Fibroblast of villous mesenchyme (primary cell): ENCODE measurements around the gene CIAO1. TPM values are rescaled to one million over a fixed set of nuclear protein-coding genes. Genes with fewer than 3 reads are reported as not detected.

Source experiments
- DNase-seq: peaks from one replicate; pipeline ENCODE4 v3.0.0-alpha.2; 2010; ENCODE audit warnings: low read depth
- H3K4me3 ChIP-seq: 2 replicates; pipeline ENCODE4 v1.5.1; 2011; ENCODE audit warnings: low read depth, mild to moderate bottlenecking, low read length
- CTCF ChIP-seq: IDR thresholded peaks from 2 replicates; pipeline ENCODE4 v1.5.1; 2012; ENCODE audit warnings: low read depth, mild to moderate bottlenecking, low read length; ENCODE audit not compliant: insufficient read depth
- total RNA-seq: library from RNA; depleted of rRNA; stranded (reverse); fragments of >200 nt; gene quantifications from 2 replicates; pipeline ENCODE4 v1.2.3, GENCODE V29; 2012

CIAO1 gene
- total RNA-seq, 1 donor: 108 TPM

GRCh38 chr2:96241900-96242611 lies 24.0 kb upstream of the CIAO1 start:
- peak; percentile 62 for DNase-seq
- TF ChIP-seq CTCF: no peak
- H3K4me3 ChIP-seq: no peak overlapping the region

- DNase-seq: no peak
- H3K4me3 ChIP-seq: no peak overlapping the region
- no peak for TF ChIP-seq CTCF
Measured at GRCh38 chr2:96243843-96244242, 22.2 kb upstream of the CIAO1 start.

- no peak overlapping the region for H3K4me3 ChIP-seq
- no peak for DNase-seq
- no peak for TF ChIP-seq CTCF
Measured at GRCh38 chr2:96245609-96246390, 20.2 kb upstream of the CIAO1 start.

GRCh38 chr2:96247009-96247408 lies 19.0 kb upstream of the CIAO1 start:
- no peak for TF ChIP-seq CTCF
- DNase-seq: no peak
- H3K4me3 ChIP-seq: no peak overlapping the region

- H3K4me3 ChIP-seq: no peak overlapping the region
- DNase-seq: no peak
- TF ChIP-seq CTCF: no peak
Measured at GRCh38 chr2:96247896-96248295, 18.1 kb upstream of the CIAO1 start.

GRCh38 chr2:96248624-96249023 lies 17.4 kb upstream of the CIAO1 start:
- no peak overlapping the region for H3K4me3 ChIP-seq
- no peak for DNase-seq
- TF ChIP-seq CTCF: no peak

GRCh38 chr2:96249654-96250053 lies 16.4 kb upstream of the CIAO1 start:
- no peak for TF ChIP-seq CTCF
- DNase-seq: peak; percentile 70

More at GRCh38 chr2:96249654-96250053, 16.4 kb upstream of the CIAO1 start:
- no peak overlapping the region for H3K4me3 ChIP-seq
